PC-3 (cell line): ENCODE data around the gene S100P. TPM values are rescaled to one million over a fixed set of nuclear protein-coding genes. Genes with fewer than 3 reads are reported as not detected.

Experiments used
- ATAC-seq: fragments of 200-7000 bp; cut with Tn5 transposase; 2 replicates; pipeline ENCODE4 v1.9.1; 2020; ENCODE audit warnings: mild to moderate bottlenecking, moderate library complexity
- Bru-seq: library from RNA; stranded (reverse); fragments of 400-500 nt; gene quantifications from one replicate; lab custom pipeline; 2021; lab: Mats Ljungman, UMichigan
- BruChase-seq, 2 experiments: library from RNA; stranded (reverse); fragments of 400-500 nt; gene quantifications; one replicate each; lab custom pipeline; 2021; lab: Mats Ljungman, UMichigan
- BruUV-seq: library from RNA; stranded (reverse); fragments of 400-500 nt; replicated peaks from 2 replicates; lab custom pipeline; 2021; lab: Mats Ljungman, UMichigan
- CTCF ChIA-PET: fragments of 300-600 bp; sonication (Branson Sonifier 250); formaldehyde crosslinking; loops from one replicate; lab custom pipeline; 2022; ENCODE audit warnings: antibody characterized with exemption; lab: Charles Lee
- POLR2A ChIA-PET: fragments of 300-600 bp; sonication (Branson Sonifier 250); formaldehyde crosslinking; loops from one replicate; lab custom pipeline; 2022; ENCODE audit warnings: antibody characterized with exemption; ENCODE audit not compliant: unreplicated experiment; lab: Charles Lee
- DNase-seq: peaks from one replicate; pipeline ENCODE4 v3.0.0-alpha.2; 2015
- H2AFZ ChIP-seq: fragments of 300-600 bp; sonication (generic); 2 replicates; pipeline ENCODE4 v1.6.0; 2016; ENCODE audit warnings: antibody characterized with exemption, low read length
- H3F3A ChIP-seq: fragments of 300-600 bp; sonication (generic); one replicate; pipeline ENCODE4 v1.6.0; 2017; ENCODE audit warnings: antibody characterized with exemption, low read length, control low read depth, mild to moderate bottlenecking; ENCODE audit not compliant: unreplicated experiment
- H3K27ac ChIP-seq: fragments of 300-600 bp; sonication (generic); 2 replicates; pipeline ENCODE4 v1.5.1; 2016; ENCODE audit warnings: mild to moderate bottlenecking, low read length
- H3K27me3 ChIP-seq: fragments of 300-600 bp; sonication (generic); 2 replicates; pipeline ENCODE4 v1.6.1; 2016; ENCODE audit warnings: low read length, mixed read lengths
- H3K36me3 ChIP-seq: fragments of 300-600 bp; sonication (generic); 2 replicates; pipeline ENCODE4 v1.6.1; 2016; ENCODE audit warnings: low read depth, mixed run types, low read length, mixed read lengths
- H3K4me1 ChIP-seq: fragments of 300-600 bp; sonication (generic); 2 replicates; pipeline ENCODE4 v1.5.1; 2016; ENCODE audit warnings: low read length; ENCODE audit not compliant: insufficient read depth
- H3K4me2 ChIP-seq: fragments of 300-600 bp; sonication (generic); 2 replicates; pipeline ENCODE4 v1.6.0; 2016; ENCODE audit warnings: low read length
- H3K4me3 ChIP-seq: fragments of 300-600 bp; sonication (generic); 2 replicates; pipeline ENCODE4 v1.5.1; 2016; ENCODE audit warnings: mild to moderate bottlenecking, low read length, mixed read lengths
- H3K79me2 ChIP-seq: fragments of 300-600 bp; sonication (generic); 2 replicates; pipeline ENCODE4 v1.6.1; 2017; ENCODE audit warnings: low read length, mixed read lengths
- H3K9ac ChIP-seq: fragments of 300-600 bp; sonication (generic); 2 replicates; pipeline ENCODE4 v1.6.0; 2016; ENCODE audit warnings: mild to moderate bottlenecking, low read length
- H3K9me2 ChIP-seq: fragments of 300-600 bp; sonication (generic); replicated peaks from 2 replicates; pipeline ENCODE4 v1.6.1; 2016; ENCODE audit warnings: mixed run types, low read length, mixed read lengths
- H3K9me3 ChIP-seq: fragments of 300-600 bp; sonication (generic); 2 replicates; pipeline ENCODE4 v1.6.1; 2016; ENCODE audit warnings: low read length, mixed read lengths
- H4K20me1 ChIP-seq: fragments of 300-600 bp; sonication (generic); 2 replicates; pipeline ENCODE4 v1.6.1; 2016; ENCODE audit warnings: low read length, mixed read lengths
- EZH2 ChIP-seq: fragments of 300-600 bp; sonication (generic); IDR thresholded peaks from one replicate; pipeline ENCODE4 v1.6.1; 2017; ENCODE audit warnings: antibody characterized with exemption, mild to moderate bottlenecking, low read length; ENCODE audit not compliant: unreplicated experiment
- EZH2phosphoT487 ChIP-seq: fragments of 300-600 bp; sonication (generic); IDR thresholded peaks from 2 replicates; pipeline ENCODE4 v1.6.1; 2018; ENCODE audit warnings: mild to moderate bottlenecking, antibody characterized with exemption, low read length, borderline replicate concordance
- intact Hi-C: fragments of 100-400 bp; cut with micrococcal nuclease; formaldehyde crosslinking; loops from 2 replicates; pipeline ENCODE4 v1.9.0; 2023
- long read RNA-seq: library from polyadenylated mRNA; unstranded; transcript quantifications from one replicate; pipeline ENCODE4 v2.0.0, GENCODE V29; 2021; ENCODE audit not compliant: unreplicated experiment
- total RNA-seq: library from RNA; depleted of rRNA; stranded (reverse); fragments of >200 nt; gene quantifications from 2 replicates; pipeline ENCODE4 v1.2.3, GENCODE V29; 2014; rRNA removed
- TF ChIP-seq, protein P1 (sequence below): fragments of 300-600 bp; sonication (generic); conservative IDR thresholded peaks from 2 replicates; pipeline ENCODE4 v1.5.1; 2017; ENCODE audit warnings: antibody characterized with exemption, low read depth, mild to moderate bottlenecking, low read length

S100P gene
- total RNA-seq (51.0 and 59.8 TPM in 2 replicates), Bru-seq, nascent RNA (percentile 92 among the genes with signal in this experiment), BruChase-seq, experiment 1, labeled RNA remaining after a 6-hour chase (percentile 95 among the genes with signal in this experiment), BruChase-seq, experiment 2, labeled RNA remaining after a 2-hour chase (percentile 95 among the genes with signal in this experiment)
- long read RNA-seq, transcript S100P-201 (2 exons, 1,279 nt) = major isoform, 73 of 116 reads
- long read RNA-seq, partial matches to known transcripts = 41 of 116 reads
- long read RNA-seq, other reads (novel, unspliced or antisense) = 2 of 116 reads

DNA sequence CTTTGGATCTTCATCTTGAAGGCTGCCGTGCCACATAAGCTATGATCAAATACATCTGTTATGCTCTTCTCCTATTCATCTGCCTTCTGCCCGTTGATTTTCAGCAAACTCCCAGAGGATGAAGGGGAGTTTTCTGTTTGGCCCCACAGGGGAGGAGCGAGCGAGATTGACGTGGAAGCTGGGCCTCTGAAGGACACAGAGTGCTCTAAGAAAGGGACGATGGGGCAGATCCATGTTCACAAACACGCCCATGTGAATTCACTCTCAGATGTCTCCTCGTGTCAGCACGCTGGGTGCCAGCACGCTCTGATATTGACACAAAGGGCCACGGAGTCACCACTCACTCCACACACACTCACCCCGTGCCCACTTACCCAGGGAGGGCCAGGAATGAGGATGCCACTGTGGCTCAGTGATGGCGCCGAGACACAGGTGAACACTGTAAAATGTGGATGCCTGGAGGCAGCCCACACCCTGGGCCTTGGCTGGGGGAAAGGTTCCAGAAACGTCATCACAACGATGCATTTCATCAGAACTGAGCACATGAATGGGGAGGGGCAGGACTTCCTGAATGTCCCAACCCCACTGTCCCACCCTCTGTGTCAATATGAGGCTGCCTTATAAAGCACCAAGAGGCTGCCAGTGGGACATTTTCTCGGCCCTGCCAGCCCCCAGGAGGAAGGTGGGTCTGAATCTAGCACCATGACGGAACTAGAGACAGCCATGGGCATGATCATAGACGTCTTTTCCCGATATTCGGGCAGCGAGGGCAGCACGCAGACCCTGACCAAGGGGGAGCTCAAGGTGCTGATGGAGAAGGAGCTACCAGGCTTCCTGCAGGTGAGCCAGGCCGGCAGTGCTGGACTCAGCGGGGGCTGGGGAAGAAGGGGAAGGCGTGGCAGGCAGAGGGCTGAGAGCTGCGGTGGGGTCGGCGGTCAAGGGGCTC is at the start of gene S100P:
S100P (plus strand) TSS at position 648 of the 946 bp plus-strand sequence; CDS start at position 703, 55 bp downstream.
- H3K4me3 ChIP-seq = peak within 1 kb of the TSS; percentile 50; the same call in 1 of the 2 replicates
- H3K9ac ChIP-seq = peak within 1 kb of the TSS; percentile 82
- H3K79me2 ChIP-seq = peaks cover 21% of the 10 kb centered on the region
- TSS peak; percentile 83 for BruUV-seq
- no peaks in the 10 kb centered on the region for H3K9me3 ChIP-seq
- H3K4me2 ChIP-seq = peak within 1 kb of the TSS; percentile 81
- H3K27ac ChIP-seq = peak within 1 kb of the TSS; percentile 96
- TF ChIP-seq EZH2phosphoT487 = no peak
- TF ChIP-seq, protein P1, sequence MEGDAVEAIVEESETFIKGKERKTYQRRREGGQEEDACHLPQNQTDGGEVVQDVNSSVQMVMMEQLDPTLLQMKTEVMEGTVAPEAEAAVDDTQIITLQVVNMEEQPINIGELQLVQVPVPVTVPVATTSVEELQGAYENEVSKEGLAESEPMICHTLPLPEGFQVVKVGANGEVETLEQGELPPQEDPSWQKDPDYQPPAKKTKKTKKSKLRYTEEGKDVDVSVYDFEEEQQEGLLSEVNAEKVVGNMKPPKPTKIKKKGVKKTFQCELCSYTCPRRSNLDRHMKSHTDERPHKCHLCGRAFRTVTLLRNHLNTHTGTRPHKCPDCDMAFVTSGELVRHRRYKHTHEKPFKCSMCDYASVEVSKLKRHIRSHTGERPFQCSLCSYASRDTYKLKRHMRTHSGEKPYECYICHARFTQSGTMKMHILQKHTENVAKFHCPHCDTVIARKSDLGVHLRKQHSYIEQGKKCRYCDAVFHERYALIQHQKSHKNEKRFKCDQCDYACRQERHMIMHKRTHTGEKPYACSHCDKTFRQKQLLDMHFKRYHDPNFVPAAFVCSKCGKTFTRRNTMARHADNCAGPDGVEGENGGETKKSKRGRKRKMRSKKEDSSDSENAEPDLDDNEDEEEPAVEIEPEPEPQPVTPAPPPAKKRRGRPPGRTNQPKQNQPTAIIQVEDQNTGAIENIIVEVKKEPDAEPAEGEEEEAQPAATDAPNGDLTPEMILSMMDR = no peak
- H3K9me2 ChIP-seq = no peaks in the 10 kb centered on the region
- ATAC-seq = peak; percentile 2; the same call in 1 of the 2 replicates
- no peaks in the 10 kb centered on the region for H3K36me3 ChIP-seq
- CTCF ChIA-PET = interaction anchor here (0.7 kb wide), 1 partner anchor 496 kb away, joined by 3 read pairs; no protein-coding TSS in a partner anchor
- peak; percentile 57 for DNase-seq
- peaks cover 5% of the 10 kb centered on the region for H3F3A ChIP-seq
- intact Hi-C loops = loop anchor here (2.0 kb wide), 1 partner anchor 19 kb away; a partner anchor contains a TSS
- H2AFZ ChIP-seq = no peak within 1 kb of the TSS
- peaks cover 67% of the 10 kb centered on the region for H3K4me1 ChIP-seq
- POLR2A ChIA-PET = no interaction called here
- no peaks in the 10 kb centered on the region for H4K20me1 ChIP-seq
- H3K27me3 ChIP-seq = no peaks in the 10 kb centered on the region

DNA sequence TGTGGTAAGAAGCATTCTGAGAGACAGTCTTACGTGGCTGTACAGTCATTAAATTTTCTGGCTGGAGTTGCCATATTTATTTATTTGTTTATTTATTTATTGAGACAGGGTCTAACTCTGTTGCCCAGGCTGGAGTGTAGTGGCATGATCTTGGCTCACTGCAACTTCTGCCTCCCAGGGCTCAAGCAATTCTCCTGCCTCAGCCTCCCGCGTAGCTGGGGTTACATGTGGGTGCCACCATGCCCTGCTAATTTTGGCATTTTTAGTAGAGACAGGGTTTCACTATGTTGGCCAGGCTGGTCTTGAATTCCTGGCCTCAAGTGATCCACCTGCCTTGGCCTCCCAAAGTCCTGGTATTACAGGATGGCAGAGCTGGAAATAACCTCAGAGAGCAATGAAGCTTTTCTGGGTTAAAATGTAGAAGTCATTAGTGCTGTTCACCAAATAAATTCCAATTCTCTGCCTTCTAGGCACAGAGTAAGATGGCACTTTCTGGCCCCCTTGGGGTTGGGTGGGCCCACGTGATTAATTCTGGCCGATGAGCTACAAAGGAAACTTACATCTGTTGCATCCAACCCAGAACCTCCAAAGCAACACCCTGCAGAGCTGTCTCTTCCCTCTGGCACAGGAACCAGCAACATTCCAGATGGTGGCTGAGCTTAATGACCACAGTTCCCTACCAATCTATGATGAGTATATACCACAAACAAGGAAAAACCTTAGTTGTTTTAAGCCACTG is 48.7 kb upstream of the S100P start:
- DNase-seq (no peak), ATAC-seq (no peak)
- intact Hi-C loops = no loop called here
- Histone ChIP-seq H3K4me1 (peaks cover 7% of the 10 kb centered on the region; the same call in 1 of the 2 replicates), H3K9me2 (no peaks in the 10 kb centered on the region), H3K36me3 (peaks cover 14% of the 10 kb centered on the region), H3K27ac (no peak overlapping the region), H3F3A (no peaks in the 10 kb centered on the region), H3K4me2 (no peak overlapping the region), H3K9me3 (no peaks in the 10 kb centered on the region), H3K9ac (no peak overlapping the region), H3K4me3 (no peak overlapping the region), H3K79me2 (peaks cover 28% of the 10 kb centered on the region), H3K27me3 (no peaks in the 10 kb centered on the region), H2AFZ (no peak overlapping the region), H4K20me1 (peaks cover 22% of the 10 kb centered on the region)
- POLR2A ChIA-PET = no interaction called here
- TF ChIP-seq EZH2phosphoT487 (no peak), EZH2 (no peak)
- TF ChIP-seq, protein P1 = no peak
- BruUV-seq = no TSS peak
- CTCF ChIA-PET = no interaction called here
